T-helper 1 cell treated with Interleukin-12 subunit alpha and Interleukin-12 subunit beta and Interleukin-4 antibody, amounts not matched to agents 30 ng/mL and 1 ng/mL, for 36 hours (primary cell): ENCODE results near the gene NOP16. TPM values are rescaled to one million over a fixed set of nuclear protein-coding genes. Genes with fewer than 3 reads are reported as not detected.

Experiments
- intact Hi-C: fragments of 100-400 bp; cut with micrococcal nuclease; formaldehyde crosslinking; loops from one replicate; pipeline ENCODE4 v1.15.1; 2024
- total RNA-seq: library from RNA; stranded (reverse); gene quantifications from 2 replicates; pipeline ENCODE4 v1.2.3, GENCODE V29; 2022

NOP16 gene
- total RNA-seq, 1 donor from 2014 or later, result 39.2 TPM

- intact Hi-C loops, result loop anchor here (1.0 to 5.0 kb wide), 5 partner anchors 23 to 1747 kb away; partner anchors contain the start of genes HIGD2A, N4BP3, NOP16 and PRELID1
Measured at GRCh38 chr5:176364765-176365350, 23.5 kb downstream of the NOP16 start.

- intact Hi-C loops, result loop anchor here (5.0 kb wide), 3 partner anchors 125 to 1750 kb away; partner anchors contain the start of genes N4BP3, PRELID1, RAB24 and SIMC1
Measured at GRCh38 chr5:176362233-176362490, 26.2 kb downstream of the NOP16 start.

GRCh38 chr5:176361437-176362232, 26.8 kb downstream of the NOP16 start, which contains the start of gene KIAA1191:
TSS of gene KIAA1191 (minus strand) at chr5:176361764. CDS start at chr5:176359508, 2,256 bp downstream.
- intact Hi-C loops, result loop anchor here (1.0 to 5.0 kb wide), 13 partner anchors 27 to 1751 kb away; partner anchors contain the start of genes CLTB, FAF2, HIGD2A and N4BP3

DNA sequence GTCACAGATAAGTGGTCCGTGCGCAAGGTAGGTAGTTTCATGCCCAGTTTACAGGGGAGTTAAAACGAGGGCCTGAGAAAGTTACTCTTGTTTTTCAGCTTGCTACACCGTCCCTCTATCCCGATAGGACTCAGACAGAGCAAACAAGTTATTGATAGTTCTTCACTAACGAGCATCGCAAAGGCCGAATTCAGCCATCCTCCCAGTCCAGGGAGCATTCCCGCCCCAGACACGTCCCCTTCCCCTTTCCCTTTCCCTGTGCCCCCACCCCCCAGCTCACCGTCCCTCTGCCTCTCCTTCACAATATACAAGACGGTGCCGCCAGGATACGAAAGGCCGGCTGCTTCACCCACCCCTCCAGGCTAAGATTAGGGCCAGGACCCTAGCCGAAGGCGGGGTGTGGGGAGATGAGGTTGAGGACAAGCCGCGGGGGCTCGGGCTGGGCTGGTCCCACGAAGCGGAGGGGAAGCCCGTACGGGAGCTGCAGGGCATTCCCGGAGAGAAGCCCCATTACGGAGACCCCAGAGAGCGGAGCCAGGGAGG, 27.4 kb downstream of the NOP16 start:
- intact Hi-C loops, result loop anchor here (1.0 to 5.0 kb wide), 13 partner anchors 27 to 1751 kb away; partner anchors contain the start of genes CLTB, FAF2, HIGD2A and N4BP3

DNA sequence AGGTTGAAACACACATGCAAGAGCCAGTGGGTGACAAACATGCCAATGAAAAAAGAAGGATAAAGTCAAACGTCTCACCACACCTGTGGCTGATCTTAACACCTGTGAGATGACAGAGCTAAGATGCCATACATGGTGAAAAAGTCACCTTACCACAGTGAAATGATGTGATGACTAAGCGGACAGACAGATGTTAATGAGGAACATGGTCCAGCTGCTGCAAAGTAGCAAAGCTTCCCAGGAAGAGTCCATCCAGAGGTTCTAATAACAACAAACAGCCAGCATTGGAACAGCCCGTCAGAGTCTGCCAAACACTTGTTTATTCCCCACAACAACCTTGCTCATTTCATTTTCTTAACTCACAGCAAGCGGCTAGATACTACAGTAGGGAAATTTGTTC, 28.7 kb downstream of the NOP16 start:
- intact Hi-C loops, result loop anchor here (2.0 to 5.0 kb wide), 6 partner anchors 122 to 1753 kb away; partner anchors contain the start of genes N4BP3, PRELID1, RAB24 and SIMC1

- intact Hi-C loops, result no loop called here
Measured at GRCh38 chr5:176356179-176356566, 32.2 kb downstream of the NOP16 start.

- intact Hi-C loops, result no loop called here
Measured at GRCh38 chr5:176355400-176356178, 32.8 kb downstream of the NOP16 start.

- intact Hi-C loops, result no loop called here
Measured at GRCh38 chr5:176353533-176353932, 34.9 kb downstream of the NOP16 start.

GRCh38 chr5:176352116-176352878, 36.1 kb downstream of the NOP16 start:
- intact Hi-C loops, result no loop called here

DNA sequence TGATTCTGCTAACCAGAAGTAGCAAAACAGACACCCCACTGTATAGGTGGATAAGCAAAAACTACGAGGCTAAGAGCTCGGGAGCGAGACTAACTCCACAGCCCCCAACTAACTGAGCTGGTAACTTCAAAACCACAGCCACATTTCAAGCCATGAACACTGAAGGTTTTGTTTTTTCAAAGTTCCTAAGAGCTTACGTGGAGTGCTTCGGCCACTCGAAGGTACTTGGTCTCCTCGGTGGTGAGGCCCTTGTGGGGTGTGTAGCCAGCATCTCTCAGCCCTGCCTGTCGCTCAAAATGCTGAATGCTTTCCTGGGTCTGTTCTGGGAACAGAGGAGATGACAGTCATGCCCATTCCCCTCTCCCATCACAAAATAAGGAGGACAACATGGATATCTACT, 38.0 kb downstream of the NOP16 start:
- intact Hi-C loops, result no loop called here

GRCh38 chr5:176342766-176343458, 45.5 kb downstream of the NOP16 start:
- intact Hi-C loops, result no loop called here

DNA sequence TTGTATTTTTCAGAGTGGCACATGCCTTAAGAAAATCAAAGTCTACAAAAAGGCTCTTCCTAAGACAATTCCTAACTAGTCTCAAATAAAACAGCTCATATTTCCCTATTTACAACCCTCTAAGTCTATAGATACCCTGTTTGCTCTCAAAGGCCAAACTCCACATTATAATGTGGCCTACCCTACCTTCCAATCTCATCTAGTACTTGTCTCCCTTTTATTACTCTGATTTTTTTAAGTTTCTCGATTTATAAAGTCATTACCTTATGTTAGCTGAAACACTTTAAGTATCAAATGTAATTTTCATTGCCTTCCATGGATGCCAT, 46.3 kb downstream of the NOP16 start:
- intact Hi-C loops, result no loop called here

GRCh38 chr5:176341325-176342157, 46.9 kb downstream of the NOP16 start:
- intact Hi-C loops, result no loop called here

DNA sequence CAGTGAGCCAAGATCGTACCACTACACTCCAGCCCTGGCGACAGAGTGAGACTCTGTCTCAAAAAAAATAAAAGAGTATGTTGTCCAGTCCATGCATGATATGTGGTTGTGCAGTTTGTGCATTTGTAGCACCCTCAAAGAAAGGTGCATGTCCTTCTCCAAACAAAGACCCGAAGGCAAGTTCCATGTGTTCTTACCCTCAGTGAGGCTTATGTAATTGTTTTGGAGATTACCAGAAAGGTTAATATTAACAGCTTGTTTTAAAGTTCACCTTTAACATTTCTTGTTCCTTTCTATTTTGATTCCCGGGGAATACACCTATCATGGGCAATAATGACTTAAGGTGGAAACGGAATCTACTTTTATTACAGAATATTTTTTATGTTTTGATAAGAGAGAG, 49.1 kb downstream of the NOP16 start:
- intact Hi-C loops, result no loop called here

- intact Hi-C loops, result no loop called here
Measured at GRCh38 chr5:176337913-176338312, 50.5 kb downstream of the NOP16 start.

GRCh38 chr5:176334031-176334770, 54.2 kb downstream of the NOP16 start:
- intact Hi-C loops, result no loop called here
